IPS-18c (cell line): ENCODE data around the gene UBL7.

ENCODE experiments used
- H3K4me3 ChIP-seq: 2 replicates; pipeline ENCODE4 v1.7.0; 2013; ENCODE audit warnings: low read depth, mild to moderate bottlenecking, low read length, moderate library complexity; ENCODE audit not compliant: insufficient read depth
- H3K9me3 ChIP-seq: one replicate; pipeline ENCODE4 v1.6.1; 2013; ENCODE audit warnings: mild to moderate bottlenecking, low read length, moderate library complexity; ENCODE audit not compliant: control insufficient read depth, insufficient read depth

Gene UBL7

GRCh38 chr15:74445816-74446763, 14.9 kb downstream of the UBL7 start:
- no peaks in the 10 kb centered on the region for H3K9me3 ChIP-seq
- H3K4me3 ChIP-seq = no peak overlapping the region

DNA sequence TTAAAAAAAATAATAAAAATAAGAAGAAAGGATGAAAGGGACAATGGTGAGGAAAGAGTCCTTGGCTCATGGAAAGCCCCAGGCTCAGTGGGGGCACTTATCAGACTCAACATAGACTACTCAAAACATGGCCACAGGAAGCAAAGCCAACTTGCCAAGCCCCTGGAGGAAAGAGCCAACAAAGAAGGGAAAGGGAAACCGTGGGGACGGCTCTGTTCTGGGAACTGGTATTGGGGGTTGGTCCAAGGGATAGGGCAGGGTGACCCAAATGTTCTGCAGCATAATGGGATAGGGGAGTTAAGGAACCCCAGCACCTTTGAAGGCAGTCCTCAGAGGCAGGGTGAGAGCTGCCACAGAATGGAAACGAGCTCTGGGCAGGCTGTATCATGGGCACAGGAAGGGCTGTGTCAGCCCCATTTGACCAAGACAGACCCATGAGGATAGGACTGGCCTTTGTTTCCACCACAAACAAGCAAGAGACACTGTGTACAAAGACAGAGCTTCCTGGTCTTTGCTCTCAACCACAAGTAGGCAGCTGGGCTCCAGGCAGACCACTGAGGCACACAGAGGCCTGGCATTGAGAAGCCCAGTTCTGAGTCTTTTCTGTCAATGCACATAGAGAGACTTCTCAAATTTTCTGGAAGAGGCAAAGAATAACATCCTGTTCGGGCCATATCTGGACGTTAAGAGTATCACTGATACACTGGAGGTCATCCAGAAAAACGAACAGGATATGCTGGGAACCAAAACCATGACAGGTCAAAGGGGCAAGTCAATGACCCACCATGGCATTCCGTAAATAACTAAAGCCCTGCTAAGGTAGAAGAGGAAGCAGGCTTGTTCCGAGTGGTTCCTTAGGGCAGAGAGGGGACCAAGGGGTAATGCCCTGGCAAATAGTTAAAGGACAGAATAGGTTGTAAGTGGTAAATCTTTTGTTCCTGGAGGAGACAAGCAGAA, 16.6 kb downstream of the UBL7 start:
- H3K9me3 ChIP-seq = no peaks in the 10 kb centered on the region

GRCh38 chr15:74443100-74443909, 17.7 kb downstream of the UBL7 start:
- Histone ChIP-seq H3K9me3 (no peaks in the 10 kb centered on the region), H3K4me3 (no peak overlapping the region)

More for the DNA sequence above, 16.6 kb downstream of the UBL7 start:
- H3K4me3 ChIP-seq = no peak overlapping the region

- H3K4me3 ChIP-seq = no peak overlapping the region
- H3K9me3 ChIP-seq = no peaks in the 10 kb centered on the region
Measured at GRCh38 chr15:74442604-74443003, 18.4 kb downstream of the UBL7 start.

- H3K9me3 ChIP-seq = no peaks in the 10 kb centered on the region
- no peak overlapping the region for H3K4me3 ChIP-seq
Measured at GRCh38 chr15:74442063-74442462, 18.9 kb downstream of the UBL7 start.

DNA sequence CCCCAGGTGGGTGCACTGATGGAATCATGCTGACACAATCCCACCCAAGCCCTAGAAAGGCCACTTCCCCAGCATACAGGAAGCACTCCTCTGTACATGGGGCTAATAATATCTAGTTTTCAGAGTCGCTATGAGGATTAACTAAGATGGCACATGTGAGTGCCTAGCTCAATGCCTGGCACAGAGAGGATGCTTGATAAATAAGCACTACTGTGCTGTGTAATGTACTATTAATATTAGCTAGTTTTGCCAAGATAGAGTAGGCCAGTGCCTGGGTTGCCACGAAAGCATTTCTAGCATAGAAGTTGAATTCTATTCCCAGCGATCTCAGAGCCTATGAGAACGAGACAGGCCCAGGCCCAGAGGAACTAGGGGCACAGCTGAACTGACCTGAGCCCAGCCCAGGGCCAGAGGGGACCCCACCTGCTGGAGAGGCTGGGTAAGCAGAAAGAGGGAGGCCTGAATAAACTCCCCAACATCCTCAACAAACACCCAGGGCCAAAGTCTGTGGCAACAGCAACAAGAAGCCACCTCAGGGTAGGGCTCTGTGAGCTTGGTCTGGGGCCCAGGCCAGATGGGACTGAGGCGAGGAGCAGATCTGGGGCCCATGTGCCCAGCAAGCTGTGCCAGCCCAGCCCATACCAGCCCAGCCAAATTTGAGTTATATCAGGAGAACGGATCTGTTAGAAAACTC, 19.6 kb downstream of the UBL7 start:
- Histone ChIP-seq H3K9me3 (no peaks in the 10 kb centered on the region), H3K4me3 (no peak overlapping the region)

GRCh38 chr15:74438721-74439316, 22.1 kb downstream of the UBL7 start:
- Histone ChIP-seq H3K9me3 (no peaks in the 10 kb centered on the region), H3K4me3 (no peak overlapping the region)

DNA sequence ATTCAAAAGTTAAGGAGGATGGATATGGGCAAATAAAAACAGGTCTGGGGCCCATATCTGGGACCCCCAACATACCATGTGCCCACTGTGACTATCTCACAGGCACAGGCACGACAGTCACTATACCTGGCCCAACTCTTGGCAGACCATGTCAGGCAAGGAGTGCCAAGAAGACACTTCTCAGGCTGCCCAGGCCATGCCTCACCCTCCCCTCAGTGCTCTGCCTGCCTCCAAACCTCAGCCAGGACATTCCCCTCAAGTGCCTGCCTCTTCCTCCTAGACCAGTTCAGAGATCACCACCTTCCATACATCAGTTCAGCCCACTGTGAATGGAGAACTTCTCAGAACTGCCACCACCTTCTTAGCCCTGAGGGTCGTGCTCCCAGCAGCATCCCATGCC, 22.8 kb downstream of the UBL7 start:
- Histone ChIP-seq H3K9me3 (no peaks in the 10 kb centered on the region), H3K4me3 (no peak overlapping the region)

- no peaks in the 10 kb centered on the region for H3K9me3 ChIP-seq
- peak overlapping the region; percentile 79 for H3K4me3 ChIP-seq
Measured at GRCh38 chr15:74434263-74435136, 26.5 kb downstream of the UBL7 start.

- H3K4me3 ChIP-seq = peak within 1 kb of the TSS; percentile 79
- H3K9me3 ChIP-seq = no peaks in the 10 kb centered on the region
Measured at GRCh38 chr15:74433592-74434262, 27.2 kb downstream of the UBL7 start, which contains the start of gene SEMA7A. SEMA7A (minus strand) TSS chr15:74433958; CDS start chr15:74433918, 40 bp downstream.

- Histone ChIP-seq H3K9me3 (no peaks in the 10 kb centered on the region), H3K4me3 (peak overlapping the region; percentile 79)
Measured at GRCh38 chr15:74432968-74433591, 27.9 kb downstream of the UBL7 start.

GRCh38 chr15:74432271-74432967, 28.5 kb downstream of the UBL7 start:
- Histone ChIP-seq H3K9me3 (no peaks in the 10 kb centered on the region), H3K4me3 (peak overlapping the region; percentile 79)

DNA sequence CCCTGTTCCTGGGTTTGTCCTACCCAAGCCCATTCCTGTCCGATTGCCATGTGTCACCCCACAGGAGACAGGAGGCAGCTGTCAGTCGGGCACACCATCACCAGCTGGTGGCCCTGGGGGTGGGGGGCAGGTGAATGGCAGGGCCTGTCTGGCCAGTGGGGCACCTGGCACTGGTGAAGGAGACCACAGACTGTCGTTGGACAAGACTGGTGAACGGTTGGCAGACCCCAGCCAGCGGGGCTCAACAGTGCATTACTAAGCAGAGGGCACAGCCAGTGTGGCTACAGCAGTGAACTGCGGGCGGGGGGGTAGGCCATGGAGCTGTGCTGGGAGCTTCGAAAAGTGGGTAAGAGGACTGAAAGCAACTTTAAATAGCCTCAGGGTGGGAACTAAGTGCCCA, 29.3 kb downstream of the UBL7 start:
- Histone ChIP-seq H3K4me3 (no peak overlapping the region), H3K9me3 (no peaks in the 10 kb centered on the region)

DNA sequence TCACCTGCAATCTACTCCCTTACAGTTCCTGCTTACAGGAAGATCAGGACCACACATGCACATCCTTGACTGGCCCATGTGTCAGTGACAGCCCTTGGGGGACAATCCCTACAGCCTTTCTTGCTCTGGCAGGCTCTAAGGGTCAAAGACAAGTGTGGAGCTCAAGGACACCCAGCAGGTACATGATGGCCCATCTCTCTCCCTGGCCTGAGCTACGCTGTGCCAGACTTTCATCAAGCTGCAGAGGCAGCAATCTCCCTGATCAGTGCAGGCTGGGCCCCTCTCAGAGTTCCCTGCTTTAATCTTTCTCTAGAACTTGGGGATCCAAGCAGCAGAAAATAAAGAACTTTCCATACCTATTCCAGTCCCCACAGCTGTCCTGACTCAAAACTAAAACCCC, 29.8 kb downstream of the UBL7 start:
- Histone ChIP-seq H3K4me3 (no peak overlapping the region), H3K9me3 (no peaks in the 10 kb centered on the region)
